ENCODE data around the gene KCNV2. TPM values are rescaled to one million over a fixed set of nuclear protein-coding genes. Genes with fewer than 3 reads are reported as not detected.
A peak's percentile ranks its signal among the peaks of the same experiment; 100 is the strongest.

KCNV2 gene
- total RNA-seq, 2 donors from 2014 or later = not detected

DNA sequence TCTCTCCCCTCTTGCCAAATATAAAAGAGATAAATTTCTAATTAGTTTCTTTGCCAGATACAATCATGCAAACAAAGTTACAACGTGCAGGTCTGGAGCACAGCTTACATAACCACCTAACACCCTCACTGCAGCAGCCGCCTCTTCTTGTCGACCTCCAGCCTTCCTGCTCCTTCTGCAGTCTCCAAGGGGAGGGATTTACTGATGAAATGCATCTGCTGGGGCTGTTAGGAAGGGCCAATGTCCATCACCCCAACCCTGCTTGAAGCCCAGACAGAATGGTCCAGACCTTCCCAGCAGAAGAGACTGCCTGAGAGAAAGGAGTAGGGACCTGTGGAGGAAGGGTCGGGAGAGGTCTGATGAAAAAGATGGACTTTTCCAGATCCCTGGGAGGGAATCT, 15.2 kb downstream of the KCNV2 start:
- H3K9me3 ChIP-seq = no peaks in the 10 kb centered on the region
- intact Hi-C loops (cut with DNase I) = loop anchor here (10.0 kb wide), 1 partner anchor 598 kb away; no protein-coding TSS in a partner anchor
- no peak for TF ChIP-seq POLR2A (IDR thresholded peaks at IDR 0.05)
- no peak for TF ChIP-seq CTCF (IDR thresholded peaks at IDR 0.05)
- no peak overlapping the region for H3K4me3 ChIP-seq
- H3K4me1 ChIP-seq = peaks cover 11% of the 10 kb centered on the region
- no peaks in the 10 kb centered on the region for H3K36me3 ChIP-seq (replicated peaks in 1 of 2; ENCODE audit: insufficient read depth in 1 of 2, low read depth in 2 of 2)
- H3K27me3 ChIP-seq = no peaks in the 10 kb centered on the region
- no peak for ATAC-seq
- no peak overlapping the region for H3K27ac ChIP-seq
- DNase-seq = no peak
- WGBS, 2 donors = 59 to 64% methylated on average over 4 of the region's 4 CpGs

- Histone ChIP-seq H3K4me1 (peaks cover 48% of the 10 kb centered on the region), H3K36me3 (replicated peaks in 1 of 2; ENCODE audit: insufficient read depth in 1 of 2, low read depth in 2 of 2) (no peaks in the 10 kb centered on the region), H3K27ac (peak overlapping the region in 3 of 4 donors; percentile 40 to 84 (median 48)), H3K9me3 (no peaks in the 10 kb centered on the region), H3K27me3 (no peaks in the 10 kb centered on the region), H3K4me3 (no peak overlapping the region)
- intact Hi-C loops (cut with DNase I) = no loop called here
- TF ChIP-seq CTCF (IDR thresholded peaks at IDR 0.05) (no peak), POLR2A (IDR thresholded peaks at IDR 0.05) (no peak)
- DNase-seq (no peak), ATAC-seq (no peak)
These were observed 23.3 kb downstream of the KCNV2 start for GRCh38 chr9:2740616-2741015.

- H3K36me3 ChIP-seq (replicated peaks in 1 of 2; ENCODE audit: insufficient read depth in 1 of 2, low read depth in 2 of 2) = no peaks in the 10 kb centered on the region
- TF ChIP-seq POLR2A (IDR thresholded peaks at IDR 0.05) = no peak
- TF ChIP-seq CTCF (IDR thresholded peaks at IDR 0.05) = no peak
- no peaks in the 10 kb centered on the region for H3K9me3 ChIP-seq
- peak; percentile 71 to 92 (median 82) for DNase-seq
- WGBS, 2 donors = 33 to 41% methylated on average over 6 of the region's 6 CpGs
- ATAC-seq = peak; percentile 93
- peak overlapping the region in 3 of 4 donors; percentile 48 to 84 (median 58) for H3K27ac ChIP-seq
- H3K4me3 ChIP-seq = no peak overlapping the region
- peaks cover 58% of the 10 kb centered on the region for H3K4me1 ChIP-seq
- H3K27me3 ChIP-seq = no peaks in the 10 kb centered on the region
- intact Hi-C loops (cut with DNase I) = no loop called here
These were observed 24.3 kb downstream of the KCNV2 start for GRCh38 chr9:2741441-2742158.

DNA sequence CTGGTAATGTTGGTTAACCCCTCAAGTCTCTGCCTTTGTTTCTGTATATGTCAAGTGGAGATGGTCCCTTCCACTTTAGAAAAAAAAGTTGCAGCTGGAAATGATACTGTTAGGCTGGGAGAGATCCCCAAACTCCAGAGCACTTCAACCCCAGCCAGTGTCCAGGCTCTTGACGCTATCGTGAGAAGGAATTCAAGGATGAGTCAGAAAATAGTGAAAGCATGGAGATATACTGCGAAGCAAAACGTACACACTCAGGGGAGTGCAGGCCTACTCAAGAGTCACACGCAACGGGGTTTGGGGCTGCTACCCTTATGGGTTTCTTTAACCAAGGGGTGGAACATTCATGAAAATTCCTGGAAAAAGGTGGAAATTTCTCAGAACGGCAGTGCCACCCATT, 24.9 kb downstream of the KCNV2 start:
- peak overlapping the region in 3 of 4 donors; percentile 48 to 84 (median 58) for H3K27ac ChIP-seq
- no peaks in the 10 kb centered on the region for H3K36me3 ChIP-seq (replicated peaks in 1 of 2; ENCODE audit: insufficient read depth in 1 of 2, low read depth in 2 of 2)
- TF ChIP-seq CTCF (IDR thresholded peaks at IDR 0.05) = no peak
- TF ChIP-seq POLR2A (IDR thresholded peaks at IDR 0.05) = no peak
- ATAC-seq = no peak
- H3K27me3 ChIP-seq = no peaks in the 10 kb centered on the region
- H3K4me1 ChIP-seq = peaks cover 59% of the 10 kb centered on the region
- intact Hi-C loops (cut with DNase I) = no loop called here
- H3K9me3 ChIP-seq = no peaks in the 10 kb centered on the region
- no peak overlapping the region for H3K4me3 ChIP-seq
- no peak for DNase-seq
- WGBS, 2 donors = 82 to 91% methylated on average over 7 of the region's 7 CpGs
